Keratinocyte (primary cell): ENCODE data around the gene ERI2. TPM values are rescaled to one million over a fixed set of nuclear protein-coding genes. Genes with fewer than 3 reads are reported as not detected.

Experiments used
- DNase-seq: peaks from one replicate; pipeline ENCODE4 v3.0.0-alpha.2; 2011; ENCODE audit warnings: low read depth, missing footprints, low spot score
- FAIRE-seq: peaks from 2 replicates; lab custom pipeline; 2011; peaks lifted over from hg19 to GRCh38; lab: Jason Lieb, UNC
- H2AFZ ChIP-seq: 2 replicates; pipeline ENCODE4 v1.6.0; 2012; ENCODE audit warnings: low read length, control low read depth, inconsistent platforms; ENCODE audit not compliant: control insufficient read depth
- H3K27ac ChIP-seq: 2 replicates; pipeline ENCODE4 v1.5.1; 2011; ENCODE audit warnings: low read length; ENCODE audit not compliant: control insufficient read depth, insufficient read depth
- H3K27me3 ChIP-seq: 3 replicates; pipeline ENCODE4 v1.6.0; 2011; ENCODE audit warnings: low read length; ENCODE audit not compliant: control insufficient read depth, insufficient read depth; ENCODE audit errors: extremely low read depth
- H3K36me3 ChIP-seq, 2 experiments: 2 replicates in 1 of 2; 3 replicates in 1 of 2; pipeline ENCODE4 v1.5.1; 2011; ENCODE audit warnings: low read length in 2 of 2, mild to moderate bottlenecking in 1 of 2; ENCODE audit not compliant: control insufficient read depth in 2 of 2, insufficient read depth in 2 of 2; ENCODE audit errors: extremely low read depth in 1 of 2
- H3K4me1 ChIP-seq: 3 replicates; pipeline ENCODE4 v1.5.1; 2011; ENCODE audit warnings: low read length; ENCODE audit not compliant: control insufficient read depth, insufficient read depth; ENCODE audit errors: extremely low read depth
- H3K4me2 ChIP-seq: 3 replicates; pipeline ENCODE4 v1.6.0; 2011; ENCODE audit warnings: low read depth, low read length; ENCODE audit not compliant: control insufficient read depth, insufficient read depth; ENCODE audit errors: extremely low read depth
- H3K4me3 ChIP-seq, 3 experiments: fragments of 200-600 bp in 1 of 3; sonication (generic) in 1 of 3; 2 replicates in 2 of 3; 3 replicates in 1 of 3; pipeline ENCODE4 v1.5.1; 2011 to 2016; ENCODE audit warnings: low read length in 3 of 3, mild to moderate bottlenecking in 3 of 3, control low read depth in 2 of 3, inconsistent platforms in 1 of 3, low read depth in 1 of 3, mixed read lengths in 1 of 3, mixed run types in 1 of 3, moderate library complexity in 1 of 3; ENCODE audit not compliant: control insufficient read depth in 2 of 3, insufficient read depth in 2 of 3; ENCODE audit errors: extremely low read depth in 1 of 3
- H3K79me2 ChIP-seq: 2 replicates; pipeline ENCODE4 v1.6.0; 2012; ENCODE audit warnings: low read length; ENCODE audit not compliant: control insufficient read depth, insufficient read depth
- H3K9ac ChIP-seq: 3 replicates; pipeline ENCODE4 v1.6.0; 2011; ENCODE audit warnings: low read length; ENCODE audit not compliant: control insufficient read depth, insufficient read depth; ENCODE audit errors: extremely low read depth
- H3K9me1 ChIP-seq: 3 replicates; pipeline ENCODE4 v1.6.0; 2011; ENCODE audit warnings: low read length; ENCODE audit not compliant: control insufficient read depth, insufficient read depth; ENCODE audit errors: extremely low read depth
- H3K9me3 ChIP-seq: 2 replicates; pipeline ENCODE4 v1.5.1; 2012; ENCODE audit warnings: low read depth, low read length; ENCODE audit not compliant: control insufficient read depth
- H4K20me1 ChIP-seq: 3 replicates; pipeline ENCODE4 v1.6.0; 2011; ENCODE audit warnings: low read length; ENCODE audit not compliant: control insufficient read depth, insufficient read depth; ENCODE audit errors: extremely low read depth
- EZH2 ChIP-seq: IDR thresholded peaks from one replicate; pipeline ENCODE4 v1.6.1; 2012; ENCODE audit warnings: inconsistent platforms, mild to moderate bottlenecking, low read length, moderate library complexity
- dilution Hi-C: fragments of 300-500 bp; cut with MboI; formaldehyde crosslinking; loops from one replicate; pipeline ENCODE4 v1.7.0; 2020; ENCODE audit warnings: low sequenced_read_pairs; ENCODE audit not compliant: extremely low pct_ligation_motif_present
- polyA plus RNA-seq, 5 experiments: library from polyadenylated mRNA; depleted of rRNA in 3 of 5; stranded (reverse) in 3 of 5; stranded (forward) in 1 of 5; unstranded in 1 of 5; fragments of >200 nt; gene quantifications; 1 replicate in 1 of 5; 2 replicates in 3 of 5; 3 replicates in 1 of 5; pipeline versions ENCODE4 v1.2.1 to v1.2.3, GENCODE V29; 2011 to 2012; ENCODE audit warnings: missing spikeins in 2 of 5, low read depth in 1 of 5, low replicate concordance in 1 of 5
- TF ChIP-seq, protein P1 (sequence below), 3 experiments: IDR thresholded peaks in 1 of 3; conservative IDR thresholded peaks in 1 of 3; optimal IDR thresholded peaks in 1 of 3; 2 replicates in 2 of 3; 3 replicates in 1 of 3; pipeline versions ENCODE3 to v1.5.1; 2011; ENCODE audit warnings: low read length in 3 of 3, mild to moderate bottlenecking in 3 of 3, moderate library complexity in 2 of 3, control low read depth in 1 of 3, inconsistent platforms in 1 of 3; ENCODE audit not compliant: insufficient read depth in 2 of 3; ENCODE audit errors: extremely low read depth in 1 of 3

The ERI2 gene
- polyA plus RNA-seq, 1 donor (not counting 4 experiments of a cell fraction or from before 2014, with no cell fraction given), result 19.5 TPM

DNA sequence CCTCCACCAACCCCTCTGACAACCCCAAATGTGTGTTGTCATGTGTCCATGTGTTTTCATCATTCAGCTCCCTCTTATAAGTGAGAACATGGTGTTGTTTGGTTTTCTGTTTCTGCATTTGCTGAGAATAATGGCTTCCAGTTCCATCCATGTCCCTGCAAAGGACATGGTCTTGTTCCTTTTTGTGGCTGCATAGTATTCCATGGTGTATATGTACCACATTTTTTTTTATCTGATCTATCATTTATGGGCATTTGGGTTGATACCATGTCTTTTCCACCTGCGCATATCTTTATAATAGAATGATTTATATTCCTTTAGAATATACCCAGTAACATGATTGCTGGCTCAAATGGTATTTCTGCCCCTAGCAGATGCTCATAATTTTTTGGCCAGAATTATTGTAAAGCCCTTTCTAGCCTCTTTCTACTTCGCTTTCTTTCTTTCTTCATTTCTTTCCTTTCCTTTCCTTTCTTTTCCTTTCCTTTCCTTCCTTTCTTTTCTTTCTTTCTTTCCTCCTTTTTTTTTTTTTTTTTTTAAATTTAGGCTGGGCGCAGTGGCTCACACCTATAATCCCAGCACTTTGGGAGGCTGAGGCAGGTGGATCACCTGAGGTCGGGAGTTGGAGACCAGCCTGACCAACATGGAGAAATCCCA, 12.8 kb upstream of the ERI2 start:
- TF ChIP-seq, protein P1, sequence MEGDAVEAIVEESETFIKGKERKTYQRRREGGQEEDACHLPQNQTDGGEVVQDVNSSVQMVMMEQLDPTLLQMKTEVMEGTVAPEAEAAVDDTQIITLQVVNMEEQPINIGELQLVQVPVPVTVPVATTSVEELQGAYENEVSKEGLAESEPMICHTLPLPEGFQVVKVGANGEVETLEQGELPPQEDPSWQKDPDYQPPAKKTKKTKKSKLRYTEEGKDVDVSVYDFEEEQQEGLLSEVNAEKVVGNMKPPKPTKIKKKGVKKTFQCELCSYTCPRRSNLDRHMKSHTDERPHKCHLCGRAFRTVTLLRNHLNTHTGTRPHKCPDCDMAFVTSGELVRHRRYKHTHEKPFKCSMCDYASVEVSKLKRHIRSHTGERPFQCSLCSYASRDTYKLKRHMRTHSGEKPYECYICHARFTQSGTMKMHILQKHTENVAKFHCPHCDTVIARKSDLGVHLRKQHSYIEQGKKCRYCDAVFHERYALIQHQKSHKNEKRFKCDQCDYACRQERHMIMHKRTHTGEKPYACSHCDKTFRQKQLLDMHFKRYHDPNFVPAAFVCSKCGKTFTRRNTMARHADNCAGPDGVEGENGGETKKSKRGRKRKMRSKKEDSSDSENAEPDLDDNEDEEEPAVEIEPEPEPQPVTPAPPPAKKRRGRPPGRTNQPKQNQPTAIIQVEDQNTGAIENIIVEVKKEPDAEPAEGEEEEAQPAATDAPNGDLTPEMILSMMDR (optimal IDR thresholded peaks at IDR 0.05 in 1 of 3, IDR thresholded peaks at IDR 0.05 in 1 of 3, conservative IDR thresholded peaks at IDR 0.05 in 1 of 3; ENCODE audit: extremely low read depth in 1 of 3, insufficient read depth in 2 of 3, low read length in 3 of 3), result no peak
- no peak for TF ChIP-seq EZH2
- DNase-seq (no peak), FAIRE-seq (no peak)
- H3K9me1 ChIP-seq, result no peaks in the 10 kb centered on the region
- peaks cover 0 to 3% of the 10 kb centered on the region in 2 experiments for H3K36me3 ChIP-seq
- H3K9ac ChIP-seq, result no peak overlapping the region
- H3K27me3 ChIP-seq, result no peaks in the 10 kb centered on the region
- H3K79me2 ChIP-seq, result no peaks in the 10 kb centered on the region
- no peak overlapping the region for H3K4me2 ChIP-seq
- no peaks in the 10 kb centered on the region for H3K4me1 ChIP-seq
- no peaks in the 10 kb centered on the region for H4K20me1 ChIP-seq
- no peak overlapping the region for H3K27ac ChIP-seq
- no peaks in the 10 kb centered on the region for H3K9me3 ChIP-seq
- dilution Hi-C loops, result no loop called here
- H3K4me3 ChIP-seq, result no peak overlapping the region
- no peak overlapping the region for H2AFZ ChIP-seq

DNA sequence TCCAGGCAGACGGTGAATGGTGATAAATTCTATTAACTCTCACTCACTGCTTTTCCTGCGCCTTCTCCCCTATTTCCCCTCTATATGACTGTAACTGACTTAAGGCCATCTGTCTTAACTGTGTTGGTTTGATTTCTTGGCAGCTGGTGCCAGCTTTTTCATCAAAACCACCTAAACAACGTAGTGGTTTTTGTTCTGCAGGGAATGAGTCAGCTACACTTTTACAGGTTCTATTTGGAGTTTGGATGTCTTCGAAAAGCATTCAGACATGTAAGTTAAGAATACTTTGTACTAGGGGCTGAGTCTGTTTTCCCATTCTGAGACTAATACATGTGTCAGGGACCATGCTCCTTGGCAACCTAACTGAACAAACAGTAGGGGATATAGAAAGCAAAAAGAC, 8.5 kb upstream of the ERI2 start:
- TF ChIP-seq EZH2, result no peak
- TF ChIP-seq, protein P1 (optimal IDR thresholded peaks at IDR 0.05 in 1 of 3, IDR thresholded peaks at IDR 0.05 in 1 of 3, conservative IDR thresholded peaks at IDR 0.05 in 1 of 3; ENCODE audit: extremely low read depth in 1 of 3, insufficient read depth in 2 of 3, low read length in 3 of 3), result no peak
- no peak overlapping the region for H2AFZ ChIP-seq
- dilution Hi-C loops, result no loop called here
- no peaks in the 10 kb centered on the region for H3K4me1 ChIP-seq
- H3K9me1 ChIP-seq, result no peaks in the 10 kb centered on the region
- H3K27ac ChIP-seq, result no peak overlapping the region
- H4K20me1 ChIP-seq, result no peaks in the 10 kb centered on the region
- peaks cover 0 to 4% of the 10 kb centered on the region in 2 experiments for H3K36me3 ChIP-seq
- H3K27me3 ChIP-seq, result no peaks in the 10 kb centered on the region
- H3K9ac ChIP-seq, result no peak overlapping the region
- no peak overlapping the region for H3K4me2 ChIP-seq
- DNase-seq (no peak), FAIRE-seq (no peak)
- H3K4me3 ChIP-seq, result no peak overlapping the region
- no peaks in the 10 kb centered on the region for H3K79me2 ChIP-seq
- H3K9me3 ChIP-seq, result no peaks in the 10 kb centered on the region
